LoVo (cell line): ENCODE data around the gene NUMB.

Experiments used
- DNase-seq: peaks from one replicate; pipeline ENCODE4 v3.0.0-alpha.2; 2016; ENCODE audit warnings: low spot score

NUMB gene

DNA sequence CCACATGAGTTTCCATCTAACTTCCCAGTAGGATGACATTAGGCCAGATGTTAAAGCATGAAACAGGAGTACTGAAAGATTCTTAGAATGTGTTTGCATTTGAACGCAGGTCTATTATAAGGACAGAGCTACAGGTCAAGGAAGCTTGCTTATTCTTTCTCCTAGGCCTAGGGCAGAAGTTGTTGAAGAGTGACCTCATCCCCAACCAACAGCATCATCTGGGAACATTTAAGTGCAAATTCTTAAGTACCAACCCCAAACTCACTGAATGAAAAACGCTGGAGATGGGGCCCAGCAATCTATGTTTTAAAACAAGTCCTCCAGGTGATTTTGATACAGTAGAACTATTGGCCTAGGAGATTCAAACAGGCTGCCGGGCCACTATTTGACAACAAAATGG is 168.6 kb downstream of the NUMB start:
- DNase-seq: no peak

DNA sequence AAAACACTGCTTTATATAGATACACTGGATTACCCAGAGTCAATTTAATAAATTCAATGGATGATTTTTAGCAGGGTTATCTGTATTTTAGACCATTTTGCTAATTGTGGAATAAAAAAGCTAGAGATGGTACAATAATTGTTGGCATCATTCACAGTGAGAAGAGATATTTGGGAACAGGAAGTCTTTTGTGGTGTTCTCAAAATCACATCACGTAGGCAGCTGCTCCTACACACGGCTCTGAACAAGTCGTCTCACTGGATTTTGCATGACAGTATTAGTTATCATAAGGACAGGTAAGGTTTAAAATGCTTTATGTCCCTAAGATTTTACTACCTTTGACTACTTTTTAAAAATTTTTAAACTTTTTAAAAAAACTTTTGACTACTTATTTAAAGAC is 169.0 kb downstream of the NUMB start:
- DNase-seq: no peak

- DNase-seq: no peak
Measured at GRCh38 chr14:73287071-73287470, 171.3 kb downstream of the NUMB start.

DNA sequence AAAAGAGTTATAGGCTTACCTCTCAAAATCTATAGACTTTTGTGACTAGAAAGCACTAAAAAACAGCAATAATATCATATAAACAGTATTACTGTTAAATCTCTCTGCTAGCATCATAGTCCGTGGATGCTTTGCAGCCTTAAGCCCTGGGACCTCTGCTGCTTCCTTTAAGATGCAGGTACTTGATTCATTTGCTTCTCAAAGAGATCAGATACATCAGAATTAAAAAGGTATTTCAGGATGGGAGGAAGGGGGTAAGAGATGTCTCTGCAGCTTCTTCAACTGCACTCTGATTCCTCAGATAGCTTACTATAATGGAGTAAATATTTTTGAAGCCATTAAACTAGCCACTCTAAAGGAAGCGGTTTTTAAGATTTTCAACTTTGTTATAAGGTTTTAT is 171.7 kb downstream of the NUMB start:
- DNase-seq: no peak

GRCh38 chr14:73285979-73286378 is 172.4 kb downstream of the NUMB start:
- no peak for DNase-seq

GRCh38 chr14:73283608-73284379 is 174.6 kb downstream of the NUMB start:
- no peak for DNase-seq

DNA sequence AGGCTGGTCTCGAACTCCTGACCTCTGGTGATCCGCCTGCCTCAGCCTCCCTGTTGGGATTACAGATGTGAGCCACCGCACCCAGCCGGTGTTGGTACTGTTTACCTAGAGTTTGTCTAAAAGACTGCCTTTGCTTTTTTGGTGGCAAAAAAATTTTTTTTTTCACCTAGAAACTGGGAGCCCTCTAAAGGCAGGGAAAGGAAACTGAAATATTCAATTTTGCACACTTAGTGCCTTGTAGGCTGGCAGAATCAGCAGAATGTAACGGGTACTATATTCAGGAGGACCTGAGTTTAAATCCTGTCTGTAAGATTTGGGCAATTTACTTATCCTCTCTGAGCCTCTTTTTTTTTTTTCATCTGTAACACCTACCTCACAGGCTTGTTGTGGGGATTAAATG is 177.4 kb downstream of the NUMB start:
- DNase-seq: no peak

- no peak for DNase-seq
Measured at GRCh38 chr14:73277376-73277775, 181.0 kb downstream of the NUMB start.

GRCh38 chr14:73276836-73277235 is 181.5 kb downstream of the NUMB start:
- no peak for DNase-seq

DNA sequence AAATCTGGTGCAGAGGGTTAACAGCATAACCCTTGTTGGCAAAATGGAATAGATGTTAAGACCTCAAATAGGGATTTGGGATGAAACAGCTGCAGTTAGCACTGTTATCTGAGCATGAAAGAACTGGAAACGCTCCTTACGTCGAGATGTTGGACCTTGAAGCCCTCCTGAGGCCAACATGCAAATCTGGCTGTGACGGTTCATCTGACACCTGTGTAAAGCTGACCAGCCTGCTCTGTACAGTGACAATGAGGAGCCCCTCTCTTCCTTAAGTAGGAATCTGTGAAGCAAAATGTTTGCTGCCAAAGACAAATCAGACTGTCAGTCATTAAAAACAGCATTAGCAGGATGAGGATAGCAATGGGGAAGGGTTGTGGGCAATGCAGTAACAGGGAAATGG is 184.5 kb downstream of the NUMB start:
- no peak for DNase-seq

GRCh38 chr14:73272393-73272792 is 186.0 kb downstream of the NUMB start:
- no peak for DNase-seq

DNA sequence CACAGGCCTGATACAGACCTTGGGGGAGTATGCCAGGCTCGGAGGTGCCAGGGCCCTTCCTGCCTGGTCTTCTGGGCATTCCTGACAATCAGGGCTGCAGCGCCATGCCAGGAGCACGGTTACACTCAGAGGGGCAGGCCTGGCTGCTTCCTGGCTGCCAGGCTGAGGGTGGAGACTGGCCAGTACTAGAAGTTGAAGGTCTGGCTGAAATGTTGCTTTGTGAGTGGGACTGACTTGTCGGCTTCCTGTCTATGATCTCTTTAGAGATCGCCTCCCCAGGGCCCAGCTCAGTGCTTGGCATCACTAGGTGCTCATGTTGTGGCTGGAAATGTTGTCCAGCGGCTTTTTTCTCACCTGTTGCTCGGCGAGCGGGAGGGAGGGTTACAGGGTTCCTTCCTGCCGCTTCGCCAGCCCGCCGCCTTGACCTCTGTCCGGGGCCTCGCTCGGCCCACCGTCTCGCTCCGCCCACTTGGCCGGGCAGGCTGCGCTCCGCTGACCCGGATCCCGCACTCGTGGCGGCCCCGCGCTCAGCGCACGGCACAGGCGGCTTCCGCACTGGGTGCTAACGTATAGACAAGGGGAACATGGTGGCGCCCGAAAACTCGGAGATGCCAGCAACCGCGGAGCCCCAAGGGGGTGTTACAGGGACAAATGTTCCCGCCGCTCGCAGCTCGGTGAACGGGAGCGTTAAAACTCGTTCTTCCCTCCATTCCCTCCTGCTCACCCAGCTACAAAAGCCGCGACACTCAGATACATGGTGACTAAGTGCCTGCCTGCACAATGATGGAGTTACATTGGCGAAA is 188.4 kb downstream of the NUMB start:
- no peak for DNase-seq

GRCh38 chr14:73267474-73267873 is 190.9 kb downstream of the NUMB start:
- no peak for DNase-seq

- DNase-seq: no peak
Measured at GRCh38 chr14:73266317-73266716, 192.0 kb downstream of the NUMB start.

GRCh38 chr14:73265721-73266046 is 192.7 kb downstream of the NUMB start:
- DNase-seq: no peak

DNA sequence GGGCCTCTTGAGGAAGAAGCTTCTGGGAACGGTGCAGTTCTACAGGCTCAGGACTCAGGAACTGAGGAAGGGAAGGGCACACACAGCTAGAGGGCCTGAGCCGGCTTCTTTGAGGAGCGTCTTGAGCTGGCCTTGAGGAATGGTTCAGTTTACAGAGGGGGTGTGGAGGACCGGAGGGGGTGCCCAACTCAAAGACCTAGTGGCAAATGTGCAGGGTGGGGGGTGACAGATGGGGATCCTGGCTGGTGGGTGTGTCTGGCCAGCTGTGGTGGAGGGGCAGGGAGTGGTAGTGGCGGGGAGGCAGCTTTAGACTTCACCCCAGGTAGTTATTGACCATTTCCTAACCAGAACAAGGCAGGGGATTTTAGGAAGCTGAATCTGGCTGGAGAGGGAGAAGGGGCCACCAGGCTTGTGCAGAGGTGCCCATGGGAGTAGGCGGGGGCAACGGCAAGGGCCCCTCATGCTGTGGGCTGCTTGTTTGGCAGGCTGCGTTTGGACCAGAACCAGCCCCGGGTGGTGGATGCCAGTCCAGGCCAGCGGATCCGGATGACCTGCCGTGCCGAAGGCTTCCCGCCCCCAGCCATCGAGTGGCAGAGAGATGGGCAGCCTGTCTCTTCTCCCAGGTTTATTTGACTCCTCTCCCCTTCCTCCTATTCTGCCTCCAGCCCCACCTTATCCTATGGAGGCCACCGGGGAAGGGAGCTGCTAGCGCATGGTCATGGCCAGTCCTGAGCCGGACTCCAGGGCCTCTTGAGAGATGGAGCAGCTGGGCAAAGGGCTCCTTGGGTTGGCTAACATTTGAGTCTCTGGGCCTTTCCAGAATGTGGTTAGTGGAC is 193.2 kb downstream of the NUMB start:
- no peak for DNase-seq

GRCh38 chr14:73264080-73264884 is 194.1 kb downstream of the NUMB start:
- DNase-seq: no peak

DNA sequence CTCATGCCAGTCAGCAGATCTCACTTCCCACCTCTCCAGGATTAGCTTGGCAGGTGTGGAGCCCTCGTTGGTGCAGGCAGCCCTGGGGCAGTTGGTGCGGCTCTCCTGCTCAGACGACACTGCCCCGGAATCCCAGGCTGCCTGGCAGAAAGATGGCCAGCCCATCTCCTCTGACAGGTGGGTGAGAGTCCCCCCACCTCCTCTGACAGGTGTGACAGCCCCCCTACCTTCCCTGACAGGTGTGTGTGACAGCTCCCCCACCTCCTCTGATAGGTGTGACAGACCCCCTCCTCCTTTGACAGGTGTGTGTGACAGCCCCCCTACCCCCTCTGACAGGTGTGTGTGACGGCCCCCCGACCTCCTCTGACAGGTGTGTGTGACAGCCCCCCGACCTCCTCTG is 194.7 kb downstream of the NUMB start:
- DNase-seq: no peak

- no peak for DNase-seq
Measured at GRCh38 chr14:73262427-73263183, 195.7 kb downstream of the NUMB start.

DNA sequence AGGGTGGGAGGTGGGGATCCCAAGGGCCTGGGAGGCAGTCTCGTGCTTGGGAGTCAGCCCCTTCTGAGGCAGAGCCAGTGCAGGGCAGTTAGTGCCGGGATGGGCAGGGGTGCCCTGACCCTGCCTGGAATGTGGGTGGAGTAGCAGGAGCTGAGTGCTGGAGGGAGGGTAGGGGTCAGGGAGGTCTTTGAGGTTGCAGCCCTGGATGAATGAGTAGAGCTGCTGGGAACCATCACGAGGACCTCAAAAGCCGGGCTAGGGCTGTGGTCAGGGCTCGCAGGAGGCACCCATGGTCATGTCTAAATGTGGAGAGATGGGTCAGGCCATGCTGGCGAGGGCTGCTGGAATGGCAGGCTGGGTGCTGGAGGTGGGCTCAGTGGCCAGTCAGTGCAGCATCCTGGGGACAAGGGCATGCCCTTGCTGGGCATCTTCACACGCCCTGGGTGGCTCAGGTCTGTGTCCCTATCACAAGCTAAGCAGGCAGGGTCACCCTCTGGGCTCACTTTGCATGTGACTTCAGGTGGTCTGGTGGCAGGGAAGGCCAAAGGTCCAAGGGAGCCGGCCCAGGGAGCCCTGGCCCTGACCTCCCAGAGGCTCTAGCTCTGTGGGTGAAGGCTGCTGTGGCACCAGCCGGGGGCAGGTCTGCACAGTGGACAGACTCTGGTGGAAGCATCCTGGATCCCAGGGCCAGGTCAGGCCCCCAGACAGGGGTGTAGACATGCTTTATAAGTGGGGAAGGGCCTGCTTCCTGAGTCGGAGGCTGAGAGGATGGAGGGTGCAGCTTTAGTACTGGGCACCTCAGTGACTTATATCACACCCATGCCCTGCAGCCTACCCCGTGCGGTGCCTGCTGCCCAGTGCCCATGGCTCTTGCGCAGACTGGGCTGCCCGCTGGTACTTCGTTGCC is 196.6 kb downstream of the NUMB start:
- DNase-seq: no peak
